MM.1S (cell line): ENCODE results near the gene ZNF236.
A peak's percentile ranks its signal among the peaks of the same experiment; 100 is the strongest.

Experiments
- DNase-seq: peaks from one replicate; pipeline ENCODE4 v3.0.0-alpha.2; 2015
- H2AFZ ChIP-seq: fragments of 300-600 bp; sonication (generic); 2 replicates; pipeline ENCODE4 v1.6.0; 2016; ENCODE audit warnings: antibody characterized with exemption, low read length
- H3F3A ChIP-seq: fragments of 300-600 bp; sonication (generic); 2 replicates; pipeline ENCODE4 v1.6.1; 2016; ENCODE audit warnings: mild to moderate bottlenecking, antibody characterized with exemption, low read length, moderate library complexity, mixed read lengths; ENCODE audit not compliant: insufficient read depth
- H3K27ac ChIP-seq: fragments of 300-600 bp; sonication (generic); 2 replicates; pipeline ENCODE4 v1.5.1; 2016; ENCODE audit warnings: mild to moderate bottlenecking, low read length
- H3K27me3 ChIP-seq: fragments of 300-600 bp; sonication (generic); replicated peaks from 2 replicates; pipeline ENCODE4 v1.6.0; 2016; ENCODE audit warnings: low read length; ENCODE audit not compliant: insufficient read depth
- H3K36me3 ChIP-seq: fragments of 300-600 bp; sonication (generic); replicated peaks from 2 replicates; pipeline ENCODE4 v1.6.1; 2016; ENCODE audit warnings: mild to moderate bottlenecking, low read length, mixed read lengths; ENCODE audit not compliant: insufficient read depth
- H3K4me1 ChIP-seq: fragments of 300-600 bp; sonication (generic); 2 replicates; pipeline ENCODE4 v1.6.1; 2016; ENCODE audit warnings: low read length, mixed read lengths
- H3K4me2 ChIP-seq: fragments of 300-600 bp; sonication (generic); 2 replicates; pipeline ENCODE4 v1.6.0; 2016; ENCODE audit warnings: low read depth, low read length
- H3K4me3 ChIP-seq: fragments of 300-600 bp; sonication (generic); 2 replicates; pipeline ENCODE4 v1.5.1; 2016; ENCODE audit warnings: low read length, mixed read lengths
- H3K79me2 ChIP-seq: fragments of 300-600 bp; sonication (generic); 2 replicates; pipeline ENCODE4 v1.6.1; 2016; ENCODE audit warnings: mixed run types, low read length, mixed read lengths
- H3K9ac ChIP-seq: fragments of 300-600 bp; sonication (generic); 2 replicates; pipeline ENCODE4 v1.6.1; 2016; ENCODE audit warnings: low read length, mixed read lengths
- H3K9me2 ChIP-seq: fragments of 300-600 bp; sonication (generic); replicated peaks from 2 replicates; pipeline ENCODE4 v1.6.1; 2016; ENCODE audit warnings: mild to moderate bottlenecking, low read length, mixed read lengths; ENCODE audit not compliant: insufficient read depth
- H3K9me3 ChIP-seq: fragments of 300-600 bp; sonication (generic); replicated peaks from 2 replicates; pipeline ENCODE4 v1.6.1; 2016; ENCODE audit warnings: mild to moderate bottlenecking, low read length, mixed read lengths; ENCODE audit not compliant: insufficient read depth
- H4K20me1 ChIP-seq: fragments of 300-600 bp; sonication (generic); 2 replicates; pipeline ENCODE4 v1.6.1; 2016; ENCODE audit warnings: mild to moderate bottlenecking, low read length, moderate library complexity, mixed read lengths; ENCODE audit not compliant: insufficient read depth
- CTCF ChIP-seq: fragments of 300-600 bp; sonication (generic); IDR thresholded peaks from 2 replicates; pipeline ENCODE4 v1.5.1; 2016; ENCODE audit warnings: antibody characterized with exemption, low read length, mixed read lengths
- EZH2 ChIP-seq: fragments of 300-600 bp; sonication (generic); optimal IDR thresholded peaks from 2 replicates; pipeline ENCODE3; 2017; ENCODE audit warnings: low read depth, mild to moderate bottlenecking, antibody characterized with exemption, low read length, mixed read lengths
- EZH2phosphoT487 ChIP-seq: fragments of 300-600 bp; sonication (generic); IDR thresholded peaks from 2 replicates; pipeline ENCODE4 v1.6.1; 2018; ENCODE audit warnings: antibody characterized with exemption, low read length

ZNF236 gene

GRCh38 chr18:76982841-76983583 lies 160.7 kb downstream of the ZNF236 start:
- Histone ChIP-seq H3K36me3 (no peaks in the 10 kb centered on the region), H3K9me2 (no peaks in the 10 kb centered on the region), H3K4me3 (no peak overlapping the region), H3K9me3 (no peaks in the 10 kb centered on the region), H3K9ac (no peak overlapping the region), H3K27ac (no peak overlapping the region), H2AFZ (no peak overlapping the region), H4K20me1 (no peaks in the 10 kb centered on the region), H3K4me2 (peak overlapping the region; percentile 38; the same call in 1 of the 2 replicates), H3K79me2 (no peaks in the 10 kb centered on the region), H3F3A (no peaks in the 10 kb centered on the region), H3K4me1 (no peaks in the 10 kb centered on the region), H3K27me3 (no peaks in the 10 kb centered on the region)
- DNase-seq: peak; percentile 81
- TF ChIP-seq EZH2 (no peak), CTCF (peak; percentile 91), EZH2phosphoT487 (no peak)

- Histone ChIP-seq H4K20me1 (no peaks in the 10 kb centered on the region), H3K4me3 (no peak overlapping the region), H3K9me2 (no peaks in the 10 kb centered on the region), H3K4me1 (no peaks in the 10 kb centered on the region), H2AFZ (no peak overlapping the region), H3K9me3 (no peaks in the 10 kb centered on the region), H3K36me3 (no peaks in the 10 kb centered on the region), H3F3A (no peaks in the 10 kb centered on the region), H3K27ac (no peak overlapping the region), H3K4me2 (no peak overlapping the region), H3K9ac (no peak overlapping the region), H3K79me2 (no peaks in the 10 kb centered on the region), H3K27me3 (no peaks in the 10 kb centered on the region)
- TF ChIP-seq EZH2 (no peak), CTCF (no peak), EZH2phosphoT487 (no peak)
- DNase-seq: no peak
Observed at GRCh38 chr18:76983613-76984051, 161.3 kb downstream of the ZNF236 start.

- no peak for TF ChIP-seq EZH2
- no peak for TF ChIP-seq CTCF
- TF ChIP-seq EZH2phosphoT487: no peak
- Histone ChIP-seq H3F3A (no peaks in the 10 kb centered on the region), H3K4me2 (no peak overlapping the region), H4K20me1 (no peaks in the 10 kb centered on the region), H3K27me3 (no peaks in the 10 kb centered on the region), H3K27ac (no peak overlapping the region), H3K36me3 (no peaks in the 10 kb centered on the region), H3K9ac (no peak overlapping the region), H2AFZ (no peak overlapping the region), H3K9me3 (no peaks in the 10 kb centered on the region), H3K9me2 (no peaks in the 10 kb centered on the region), H3K79me2 (no peaks in the 10 kb centered on the region), H3K4me1 (no peaks in the 10 kb centered on the region), H3K4me3 (no peak overlapping the region)
- no peak for DNase-seq
Observed at GRCh38 chr18:76984193-76985155, 162.1 kb downstream of the ZNF236 start.
